ENCODE data around the gene CELSR1. TPM values are rescaled to one million over a fixed set of nuclear protein-coding genes. Genes with fewer than 3 reads are reported as not detected.

Gene CELSR1
- total RNA-seq, 2 experiments from 2014 or later = 0.31 to 0.33 TPM

DNA sequence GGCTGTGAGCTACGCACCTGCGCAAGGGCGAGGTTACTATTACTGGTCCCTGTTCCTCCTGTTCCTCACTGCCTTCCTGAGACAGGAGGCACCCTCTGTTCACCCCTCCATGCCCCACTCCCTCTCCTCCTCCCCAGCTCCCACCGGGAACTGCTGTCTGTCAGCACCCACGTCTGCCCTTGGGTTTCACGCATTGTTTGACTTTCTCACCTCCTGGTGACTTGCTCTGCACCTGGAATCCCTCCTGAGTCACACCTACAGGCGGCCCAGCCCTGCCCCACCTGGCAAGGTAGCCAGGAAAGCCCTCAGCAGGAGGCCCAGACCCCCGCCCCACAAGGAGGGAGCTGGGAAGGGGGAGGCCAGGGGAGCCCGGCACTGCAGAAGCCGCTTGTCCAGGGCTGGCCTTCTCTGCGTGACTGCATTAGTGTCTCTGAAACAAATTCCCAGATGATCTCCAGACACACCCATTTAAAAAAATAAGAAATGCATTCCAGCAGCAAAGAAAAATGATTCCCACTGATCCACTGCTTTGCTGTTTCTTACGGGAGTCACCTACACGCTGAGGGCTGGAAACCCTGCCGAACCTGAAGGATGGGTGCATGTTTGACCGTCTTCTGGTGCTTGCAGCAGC lies 86.4 kb downstream of the CELSR1 start:
- H3K27me3 Mint-ChIP-seq = no peaks in the 10 kb centered on the region
- no peaks in the 10 kb centered on the region for H3K9me3 Mint-ChIP-seq
- no peaks in the 10 kb centered on the region for H3K4me1 Mint-ChIP-seq
- DNase-seq (no peak), ATAC-seq (ENCODE audit: low read depth) (no peak)
- H3K27ac Mint-ChIP-seq = no peak overlapping the region
- no peak overlapping the region for H3K4me3 Mint-ChIP-seq
- POLR2A ChIA-PET = no interaction called here
- no peaks in the 10 kb centered on the region for H3K36me3 Mint-ChIP-seq

DNA sequence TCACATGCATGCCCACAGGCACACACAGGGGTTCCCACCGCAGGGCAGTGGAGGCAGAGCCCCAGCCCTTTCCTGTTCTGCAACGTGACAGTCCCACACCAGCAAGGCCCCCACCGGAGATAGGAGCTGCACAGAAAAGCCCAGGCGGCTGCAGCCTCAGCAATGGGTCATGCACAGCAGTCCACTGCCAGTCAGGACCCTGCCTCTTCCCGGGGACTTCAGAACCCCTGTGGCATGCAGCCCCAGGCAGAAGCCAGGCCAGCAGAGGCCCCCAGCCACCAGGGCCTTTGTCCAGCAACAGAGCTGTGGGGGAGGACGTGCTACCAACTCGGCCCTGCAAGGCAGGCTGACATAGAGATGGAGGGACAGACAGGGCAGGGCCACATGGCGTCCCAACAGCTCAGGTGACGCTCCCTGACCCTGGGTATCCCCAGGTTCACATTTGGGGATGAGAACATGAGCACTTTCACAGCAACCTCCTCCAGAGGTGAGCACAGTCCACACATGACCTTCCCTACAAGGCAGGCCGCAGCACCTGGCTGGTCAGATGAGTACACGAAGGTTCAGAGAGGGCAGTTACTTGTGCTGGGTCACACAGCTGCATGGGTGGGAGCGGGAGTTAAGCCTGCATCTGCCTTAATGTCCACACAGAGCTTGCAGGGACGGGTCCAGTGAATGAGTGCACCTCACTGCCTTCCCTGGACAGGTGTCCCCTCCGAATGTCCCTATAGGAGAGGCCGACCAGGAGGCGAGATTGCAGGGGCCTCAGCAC lies 87.3 kb downstream of the CELSR1 start:
- DNase-seq (no peak), ATAC-seq (ENCODE audit: low read depth) (no peak)
- Mint-ChIP-seq H3K4me3 (no peak overlapping the region), H3K4me1 (no peaks in the 10 kb centered on the region), H3K27ac (no peak overlapping the region), H3K27me3 (no peaks in the 10 kb centered on the region), H3K36me3 (no peaks in the 10 kb centered on the region), H3K9me3 (no peaks in the 10 kb centered on the region)
- POLR2A ChIA-PET = no interaction called here

DNA sequence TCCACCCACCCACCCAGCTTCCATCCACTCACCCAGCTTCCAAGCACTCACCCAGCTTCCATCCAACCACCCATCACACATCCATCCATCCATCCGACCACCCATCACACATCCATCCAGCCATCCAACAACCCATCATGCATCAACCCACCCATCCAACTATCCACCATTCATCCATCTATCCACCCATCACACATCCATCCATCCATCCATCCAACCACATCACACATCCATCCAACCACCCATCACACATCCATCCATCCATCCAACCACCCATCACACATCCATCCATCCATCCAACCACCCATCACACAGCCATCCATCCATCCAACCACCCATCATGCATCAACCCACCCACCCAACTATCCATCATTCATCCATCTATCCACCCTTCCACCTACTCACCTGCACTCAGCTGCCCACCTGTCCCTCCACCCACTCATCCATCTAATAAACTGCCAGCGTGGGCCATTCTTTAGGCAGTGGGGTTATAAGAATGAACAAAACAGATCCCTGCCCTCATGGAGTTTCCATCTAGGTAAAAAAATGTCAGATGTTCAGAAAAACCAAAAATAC lies 88.2 kb downstream of the CELSR1 start:
- H3K27ac Mint-ChIP-seq = no peak overlapping the region
- DNase-seq = no peak
- H3K4me1 Mint-ChIP-seq = no peaks in the 10 kb centered on the region
- no peak overlapping the region for H3K4me3 Mint-ChIP-seq
- H3K27me3 Mint-ChIP-seq = no peaks in the 10 kb centered on the region
- H3K9me3 Mint-ChIP-seq = no peaks in the 10 kb centered on the region
- H3K36me3 Mint-ChIP-seq = no peaks in the 10 kb centered on the region
- POLR2A ChIA-PET = no interaction called here
- ATAC-seq (ENCODE audit: low read depth) = no peak

DNA sequence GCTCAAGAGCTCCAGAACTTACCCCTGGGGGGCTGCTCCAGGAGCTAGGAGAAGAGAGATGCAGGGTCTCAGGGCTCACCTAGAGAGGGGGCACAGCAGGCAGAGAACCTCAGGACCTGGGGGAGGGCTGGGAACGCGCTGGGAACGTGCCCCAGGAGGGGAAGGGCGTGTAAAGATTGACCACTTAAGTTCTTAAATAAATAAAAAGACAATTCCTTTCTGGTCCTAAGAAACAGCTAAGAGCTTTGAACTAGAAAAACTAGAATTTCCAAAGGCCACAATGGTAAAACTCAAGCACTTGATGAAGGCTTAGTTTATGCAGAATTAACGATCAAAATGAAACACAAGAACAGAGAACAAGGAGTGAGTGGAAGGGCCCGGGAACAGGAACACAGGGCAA lies 89.1 kb downstream of the CELSR1 start:
- H3K4me1 Mint-ChIP-seq = no peaks in the 10 kb centered on the region
- no peak for DNase-seq
- no peak for ATAC-seq (ENCODE audit: low read depth)
- H3K9me3 Mint-ChIP-seq = no peaks in the 10 kb centered on the region
- no peak overlapping the region for H3K4me3 Mint-ChIP-seq
- POLR2A ChIA-PET = no interaction called here
- no peak overlapping the region for H3K27ac Mint-ChIP-seq
- no peaks in the 10 kb centered on the region for H3K27me3 Mint-ChIP-seq
- no peaks in the 10 kb centered on the region for H3K36me3 Mint-ChIP-seq

DNA sequence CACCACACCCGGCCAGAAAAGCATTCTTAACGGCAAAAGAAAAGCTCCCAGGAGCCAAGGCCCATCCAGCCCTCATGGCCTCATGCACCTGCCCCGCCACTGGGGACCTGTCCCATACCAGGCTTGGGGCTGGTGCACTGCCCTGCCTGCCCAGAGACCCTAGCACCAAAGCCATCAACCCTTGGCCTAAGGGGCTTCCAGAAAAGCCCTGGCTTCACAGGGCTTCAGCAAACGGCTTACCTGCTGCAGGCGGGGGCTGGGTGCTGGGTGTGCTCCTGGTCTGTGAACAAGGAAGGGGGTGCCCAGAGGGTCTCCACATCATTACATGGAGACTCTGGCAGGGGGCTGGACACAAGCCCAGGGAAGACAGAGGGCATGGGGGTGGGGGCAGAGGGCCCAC lies 89.5 kb downstream of the CELSR1 start:
- no peak overlapping the region for H3K27ac Mint-ChIP-seq
- ATAC-seq (ENCODE audit: low read depth) (no peak), DNase-seq (no peak)
- POLR2A ChIA-PET = no interaction called here
- no peaks in the 10 kb centered on the region for H3K9me3 Mint-ChIP-seq
- H3K4me1 Mint-ChIP-seq = no peaks in the 10 kb centered on the region
- no peaks in the 10 kb centered on the region for H3K36me3 Mint-ChIP-seq
- H3K27me3 Mint-ChIP-seq = no peaks in the 10 kb centered on the region
- no peak overlapping the region for H3K4me3 Mint-ChIP-seq

DNA sequence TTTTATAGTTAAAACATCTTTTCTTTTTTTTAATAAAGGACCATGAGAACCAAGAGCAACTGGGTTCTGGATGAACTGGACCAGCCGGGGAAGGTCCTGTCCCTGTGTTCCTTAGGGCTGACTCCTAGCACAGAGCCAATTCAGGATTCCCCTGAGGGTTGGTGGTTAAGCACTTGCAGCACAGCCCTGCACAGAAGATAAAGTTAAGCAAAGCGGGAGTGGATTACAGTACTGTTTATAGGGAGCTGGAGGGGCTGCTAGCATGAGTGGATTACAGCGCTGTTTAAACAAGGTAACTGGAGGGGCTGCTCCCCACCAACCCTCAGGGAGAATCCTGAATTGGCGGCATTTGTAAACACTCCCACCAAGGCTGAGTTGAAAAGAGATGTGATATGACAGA lies 90.6 kb downstream of the CELSR1 start:
- POLR2A ChIA-PET = no interaction called here
- no peak for DNase-seq
- no peaks in the 10 kb centered on the region for H3K27me3 Mint-ChIP-seq

DNA sequence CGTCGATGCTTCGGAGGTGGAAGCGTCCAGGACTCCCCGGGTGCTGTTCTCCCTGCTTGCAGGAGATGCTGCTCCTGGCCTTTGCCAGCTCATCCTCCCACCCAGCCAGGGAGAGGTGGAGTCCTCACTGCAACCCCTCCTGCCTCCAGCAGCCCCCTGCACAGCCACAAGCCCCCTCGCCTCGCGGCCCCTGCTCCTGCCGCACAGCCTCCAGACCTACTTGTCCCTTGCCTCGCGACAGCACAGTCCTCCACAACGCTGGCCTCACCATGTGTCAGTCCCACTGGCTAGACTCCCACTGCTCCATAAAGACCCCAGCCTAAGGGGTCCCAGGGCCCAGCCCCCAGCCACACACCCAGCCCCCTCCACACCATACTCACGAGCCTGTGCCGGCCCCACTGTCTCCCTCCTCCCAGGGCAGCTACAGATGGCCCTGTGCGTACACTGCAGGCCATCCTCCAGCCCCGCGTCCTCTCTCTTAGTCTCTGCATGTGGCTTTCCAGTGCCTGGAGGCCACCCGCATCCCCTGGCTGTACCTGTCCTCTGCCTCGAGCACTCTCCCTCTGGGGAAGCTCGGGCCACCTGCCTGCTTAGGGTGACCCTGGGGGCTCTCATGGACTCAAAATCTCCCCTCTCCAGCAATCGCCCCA lies 91.5 kb downstream of the CELSR1 start:
- Mint-ChIP-seq H3K4me1 (no peaks in the 10 kb centered on the region), H3K4me3 (no peak overlapping the region), H3K36me3 (no peaks in the 10 kb centered on the region), H3K27ac (no peak overlapping the region), H3K27me3 (no peaks in the 10 kb centered on the region), H3K9me3 (no peaks in the 10 kb centered on the region)
- DNase-seq (no peak), ATAC-seq (ENCODE audit: low read depth) (no peak)
- POLR2A ChIA-PET = no interaction called here

More for the DNA sequence above, 90.6 kb downstream of the CELSR1 start:
- no peaks in the 10 kb centered on the region for H3K9me3 Mint-ChIP-seq
- ATAC-seq (ENCODE audit: low read depth) = no peak
- H3K27ac Mint-ChIP-seq = no peak overlapping the region
- no peaks in the 10 kb centered on the region for H3K4me1 Mint-ChIP-seq
- no peaks in the 10 kb centered on the region for H3K36me3 Mint-ChIP-seq
- no peak overlapping the region for H3K4me3 Mint-ChIP-seq

DNA sequence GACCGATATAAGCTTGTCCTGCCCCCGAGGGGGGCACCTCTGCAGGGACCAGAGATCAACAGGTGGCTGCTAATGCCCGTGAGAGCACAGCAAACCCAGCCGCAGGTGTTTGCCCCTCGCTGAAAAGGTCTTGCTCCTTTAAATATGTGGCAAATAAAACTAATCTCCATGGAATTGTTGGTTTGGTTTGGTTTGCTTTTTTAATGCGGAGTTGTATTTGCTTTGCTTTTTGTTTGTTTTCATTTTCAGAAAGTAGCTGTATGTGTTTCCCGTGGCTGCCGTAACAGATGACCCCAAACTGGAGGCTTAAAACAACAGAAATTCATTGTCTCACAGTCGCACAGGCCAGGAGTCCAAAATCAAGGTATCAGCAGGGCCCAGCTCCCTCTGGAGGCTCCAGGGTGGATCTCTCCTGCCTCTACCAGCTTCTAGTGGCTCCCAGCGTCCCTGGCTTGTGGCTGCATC lies 93.0 kb downstream of the CELSR1 start:
- no peaks in the 10 kb centered on the region for H3K4me1 Mint-ChIP-seq
- H3K4me3 Mint-ChIP-seq = no peak overlapping the region
- no peaks in the 10 kb centered on the region for H3K9me3 Mint-ChIP-seq
- no peaks in the 10 kb centered on the region for H3K36me3 Mint-ChIP-seq
- no peak for ATAC-seq (ENCODE audit: low read depth)
- H3K27me3 Mint-ChIP-seq = no peaks in the 10 kb centered on the region
- no peak for DNase-seq
- POLR2A ChIA-PET = no interaction called here
- H3K27ac Mint-ChIP-seq = no peak overlapping the region

DNA sequence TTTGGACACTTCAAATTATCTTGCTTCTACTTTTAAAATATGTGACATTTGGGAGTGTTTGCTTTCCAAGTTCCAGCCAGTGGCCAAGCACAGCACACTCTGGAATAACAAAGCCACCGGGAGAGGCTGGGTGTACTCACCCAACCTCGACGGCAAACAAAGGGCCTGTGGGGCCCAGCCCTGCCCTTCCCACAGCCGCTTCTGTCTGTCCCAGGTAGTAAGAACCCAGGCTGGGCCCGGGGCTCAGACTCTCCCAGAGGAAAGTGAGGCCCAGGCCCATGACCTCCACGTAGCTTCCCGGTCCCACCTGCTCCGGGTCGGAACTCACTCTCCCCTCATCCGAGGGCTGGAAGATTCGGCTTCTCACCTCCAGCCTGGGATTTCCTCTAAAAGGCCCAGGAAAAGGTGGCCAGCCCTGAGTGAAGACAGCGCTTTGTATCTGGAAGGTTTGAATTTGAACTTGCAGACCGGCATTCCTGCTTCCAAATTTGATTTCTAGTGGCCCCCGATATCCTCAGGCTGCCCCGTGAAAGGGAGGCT lies 93.5 kb downstream of the CELSR1 start:
- Mint-ChIP-seq H3K4me3 (no peak overlapping the region), H3K27me3 (no peaks in the 10 kb centered on the region), H3K36me3 (no peaks in the 10 kb centered on the region), H3K27ac (no peak overlapping the region), H3K9me3 (no peaks in the 10 kb centered on the region), H3K4me1 (no peaks in the 10 kb centered on the region)
- ATAC-seq (ENCODE audit: low read depth) = no peak
- POLR2A ChIA-PET = no interaction called here
- no peak for DNase-seq

DNA sequence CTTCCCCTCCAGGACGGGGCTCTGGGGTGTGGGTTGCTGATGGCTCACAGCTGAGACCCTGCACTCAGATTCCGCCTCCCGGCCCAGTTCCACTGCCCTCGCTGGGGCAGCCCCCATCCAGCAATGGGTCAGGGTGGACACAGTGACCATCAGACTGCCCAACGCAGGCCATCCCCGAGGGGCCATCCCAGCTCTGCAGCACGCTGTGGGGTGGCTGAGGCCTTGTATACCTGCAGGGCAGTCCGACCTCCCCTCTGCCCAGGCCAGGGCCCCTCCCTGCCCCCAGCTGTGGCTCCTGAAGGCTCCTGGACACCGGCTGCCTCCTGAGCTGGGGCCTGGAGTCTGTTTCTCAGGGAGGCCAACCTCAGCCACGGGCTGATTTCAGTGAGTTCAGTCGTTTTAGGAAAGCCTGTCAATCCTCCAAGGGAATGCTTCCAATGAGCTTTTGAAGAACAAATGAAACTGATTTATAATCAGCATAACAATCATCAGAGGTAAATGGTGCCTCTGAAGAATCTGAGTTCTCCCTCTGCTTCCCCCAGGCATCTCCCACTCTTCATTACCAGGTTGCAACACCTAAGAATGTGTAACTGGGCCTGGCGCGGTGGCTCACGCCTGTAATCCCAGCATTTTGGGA lies 95.1 kb downstream of the CELSR1 start:
- ATAC-seq (ENCODE audit: low read depth) (no peak), DNase-seq (no peak)
- Mint-ChIP-seq H3K27me3 (no peaks in the 10 kb centered on the region), H3K4me1 (no peaks in the 10 kb centered on the region), H3K27ac (no peak overlapping the region), H3K36me3 (no peaks in the 10 kb centered on the region), H3K9me3 (no peaks in the 10 kb centered on the region), H3K4me3 (no peak overlapping the region)
- POLR2A ChIA-PET = no interaction called here

DNA sequence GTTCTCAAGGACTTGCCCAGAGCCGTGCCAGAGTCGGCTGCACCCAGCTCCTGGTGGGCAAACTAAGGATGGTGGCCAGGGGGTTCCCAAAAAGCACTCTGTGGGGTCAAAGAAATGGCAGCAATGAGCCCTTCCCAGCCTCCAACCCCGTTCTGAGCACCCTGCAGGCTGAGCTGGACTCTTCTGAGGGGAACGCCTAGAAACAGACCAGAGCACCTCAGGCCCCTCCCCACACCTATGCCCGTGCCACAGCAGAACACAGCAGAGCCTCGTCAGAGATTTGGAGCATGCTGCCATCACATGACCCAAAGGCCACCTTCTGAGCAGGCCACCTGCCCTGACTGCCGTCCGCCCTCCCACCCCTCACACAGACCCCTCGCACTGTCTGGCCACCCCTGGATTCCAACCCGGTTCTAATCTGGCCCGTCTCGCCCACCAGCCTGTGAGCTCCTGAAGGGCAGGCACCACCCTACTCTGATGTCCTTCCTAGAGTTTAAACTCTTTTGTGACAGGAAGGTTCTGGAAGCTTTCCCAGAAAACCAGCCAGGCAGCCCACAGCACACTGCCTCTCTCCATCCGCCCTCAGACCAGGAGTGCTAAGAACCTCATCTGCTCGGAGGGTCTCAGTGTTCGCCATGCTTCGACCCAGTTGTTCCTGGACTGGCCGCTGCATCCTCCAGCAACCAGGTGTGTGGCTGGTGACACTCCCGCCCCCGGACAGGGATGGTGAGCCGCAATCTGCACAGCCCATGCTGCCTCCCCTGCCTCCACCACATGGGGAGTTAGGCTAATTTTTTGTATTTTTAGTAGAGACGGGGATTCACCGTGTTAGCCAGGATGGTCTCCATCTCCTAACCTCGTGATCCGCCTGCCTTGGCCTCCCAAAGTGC lies 97.6 kb downstream of the CELSR1 start:
- POLR2A ChIA-PET = no interaction called here
- Mint-ChIP-seq H3K36me3 (no peaks in the 10 kb centered on the region), H3K4me1 (no peaks in the 10 kb centered on the region), H3K27me3 (no peaks in the 10 kb centered on the region), H3K27ac (no peak overlapping the region), H3K9me3 (no peaks in the 10 kb centered on the region), H3K4me3 (no peak overlapping the region)
- DNase-seq (no peak), ATAC-seq (ENCODE audit: low read depth) (no peak)

DNA sequence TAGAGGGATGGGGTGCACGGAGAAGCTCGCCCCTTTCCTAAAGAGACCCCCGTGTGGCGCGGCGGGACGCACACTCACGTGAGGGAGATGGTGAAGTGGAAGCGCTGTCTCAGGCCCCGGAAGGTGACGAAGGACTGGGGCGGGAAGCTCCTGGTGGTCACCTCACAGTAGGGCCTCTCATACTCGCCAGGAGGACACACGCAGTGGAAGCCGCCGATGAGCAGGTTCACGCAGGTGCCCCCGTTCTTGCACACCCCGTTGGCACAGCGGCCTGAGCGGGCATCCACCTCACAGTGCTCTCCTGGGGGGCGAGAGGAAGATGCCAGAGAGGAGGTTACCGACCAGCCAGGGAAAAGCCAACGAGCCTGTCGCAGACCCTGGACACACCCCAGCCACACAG lies 98.3 kb downstream of the CELSR1 start:
- Mint-ChIP-seq H3K9me3 (no peaks in the 10 kb centered on the region), H3K4me1 (no peaks in the 10 kb centered on the region), H3K27me3 (no peaks in the 10 kb centered on the region), H3K36me3 (no peaks in the 10 kb centered on the region), H3K4me3 (no peak overlapping the region), H3K27ac (no peak overlapping the region)
- no peak for DNase-seq
- POLR2A ChIA-PET = no interaction called here
- ATAC-seq (ENCODE audit: low read depth) = no peak

Measured in activated naive CD8-positive, alpha-beta T cell treated with anti-CD3 and anti-CD28 coated beads, Interleukin-2, amount 10 ng/mL, durations not matched to agents 7 days and 5 days (primary cell).